ENCODE data around the gene CEP126. TPM values are rescaled to one million over a fixed set of nuclear protein-coding genes. Genes with fewer than 3 reads are reported as not detected.

CEP126 gene
- total and polyA plus RNA-seq, 2 experiments from 2014 or later, result 1.4 to 2.3 TPM

GRCh38 chr11:101889767-101890166 is 25.0 kb upstream of the CEP126 start (continued):
- no peak for TF ChIP-seq REST (IDR thresholded peaks at IDR 0.05; ENCODE audit: unreplicated experiment)
- no peak for TF ChIP-seq ZNF331 (CRISPR knock-in tag; IDR thresholded peaks at IDR 0.05; ENCODE audit: low read depth)
- no peak for TF ChIP-seq ZNF114 (CRISPR knock-in tag; IDR thresholded peaks at IDR 0.05)
- TF ChIP-seq CREB1 (CRISPR knock-in tag; IDR thresholded peaks at IDR 0.05; ENCODE audit: low read depth), result no peak
- no peak for TF ChIP-seq JUNB (IDR thresholded peaks at IDR 0.05; ENCODE audit: unreplicated experiment)
- TF ChIP-seq NANOG (IDR thresholded peaks at IDR 0.05; ENCODE audit: borderline replicate concordance), result no peak
- no peak for TF ChIP-seq EZH2 (IDR thresholded peaks at IDR 0.05; ENCODE audit: low read depth, unreplicated experiment)

- Histone ChIP-seq H2AFZ (no peak overlapping the region), H3K4me2 (no peak overlapping the region), H3K4me3 (no peak overlapping the region), H3K36me3 (ENCODE audit: insufficient read depth) (no peaks in the 10 kb centered on the region), H3K9me2 (ENCODE audit: insufficient read depth) (no peaks in the 10 kb centered on the region), H3K27me3 (ENCODE audit: insufficient read depth) (no peaks in the 10 kb centered on the region), H3F3A (replicated peaks; ENCODE audit: low read depth) (no peaks in the 10 kb centered on the region), H3K4me1 (ENCODE audit: insufficient read depth) (no peaks in the 10 kb centered on the region), H3K27ac (ENCODE audit: low read depth) (no peak overlapping the region), H3K79me2 (replicated peaks; ENCODE audit: insufficient read depth) (no peaks in the 10 kb centered on the region), H4K20me1 (replicated peaks; ENCODE audit: insufficient read depth) (no peaks in the 10 kb centered on the region)
- no peaks in the 10 kb centered on the region for H3K36me3 Mint-ChIP-seq (ENCODE audit: low read depth)
- no peaks in the 10 kb centered on the region for H3K9me3 Mint-ChIP-seq
- H3K4me1 Mint-ChIP-seq, result no peaks in the 10 kb centered on the region
- H3K27ac Mint-ChIP-seq, result no peak overlapping the region
- ATAC-seq, result no peak
- H3K27me3 Mint-ChIP-seq (ENCODE audit: insufficient read depth, low read depth, poor library complexity), result no peaks in the 10 kb centered on the region
- DNase-seq (ENCODE audit: low spot score), result no peak
- H3K4me3 Mint-ChIP-seq, result no peak overlapping the region
- TF ChIP-seq ZNF331 (CRISPR knock-in tag; IDR thresholded peaks at IDR 0.05; ENCODE audit: low read depth) (no peak), CREB1 (CRISPR knock-in tag; IDR thresholded peaks at IDR 0.05; ENCODE audit: low read depth) (no peak), ZNF462 (CRISPR knock-in tag; IDR thresholded peaks at IDR 0.05) (no peak), EZH2 (IDR thresholded peaks at IDR 0.05; ENCODE audit: low read depth, unreplicated experiment) (no peak), ZNF114 (CRISPR knock-in tag; IDR thresholded peaks at IDR 0.05) (no peak), STAT1 (IDR thresholded peaks at IDR 0.05; ENCODE audit: unreplicated experiment) (no peak)
These were observed 20.3 kb upstream of the CEP126 start for GRCh38 chr11:101894505-101894904.

All from GM23338 (cell line).